HG03575 (cell line): ENCODE results near the gene ZNF587B.
"Not testable (repeated sequence)": the region's sequence is repeated elsewhere in the genome, so short reads cannot be mapped to it uniquely, and the experiment has no call there.

Source experiments
- ATAC-seq: cut with Tn5 transposase; IDR thresholded peaks from one replicate; pipeline ENCODE4 v1.9.1; 2021; ENCODE audit not compliant: unreplicated experiment, insufficient number of reproducible peaks, low FRiP score; ENCODE audit errors: extremely low read depth

The ZNF587B gene

GRCh38 chr19:57851812-57852603, 21.9 kb downstream of the ZNF587B start:
- ATAC-seq = not testable (repeated sequence)

DNA sequence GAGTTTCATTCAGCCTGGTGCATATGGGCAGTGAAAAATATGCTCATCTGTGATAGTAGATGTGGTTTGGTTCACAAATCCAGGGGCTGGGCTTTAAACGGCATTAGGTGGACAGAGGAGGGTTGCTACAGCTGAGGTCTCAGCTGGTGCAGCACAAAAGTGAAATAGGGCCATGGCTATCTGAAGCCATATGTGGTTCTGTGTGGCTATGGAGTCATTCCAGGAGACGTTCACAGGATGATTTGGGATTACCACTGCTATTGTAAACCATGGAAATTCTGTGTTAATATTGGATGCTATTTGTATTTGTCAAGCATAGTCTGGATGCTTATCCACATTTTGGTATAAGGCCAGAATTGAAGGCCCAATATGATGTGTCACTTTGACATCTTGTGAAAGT, 24.0 kb downstream of the ZNF587B start:
- not testable (repeated sequence) for ATAC-seq

DNA sequence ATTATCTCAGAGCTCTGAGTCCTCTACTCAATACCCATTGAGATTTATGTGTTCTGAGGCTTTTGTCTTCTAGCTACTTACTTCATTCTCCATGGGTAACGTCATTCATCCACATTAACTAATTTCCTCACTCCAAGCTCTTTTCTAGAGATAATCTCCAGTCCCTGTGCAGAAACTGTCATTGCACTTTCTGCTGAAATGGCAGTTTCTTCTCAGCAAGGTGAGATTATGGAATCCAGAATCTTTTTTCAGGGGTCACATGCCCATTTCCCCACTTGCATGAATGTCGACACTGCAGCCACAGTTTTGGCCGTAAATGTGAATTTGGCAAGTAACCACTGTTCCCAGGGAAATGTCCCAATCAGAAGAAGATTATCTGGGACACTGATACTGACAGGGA, 32.3 kb downstream of the ZNF587B start:
- ATAC-seq = not testable (repeated sequence)

- no peak for ATAC-seq
Observed at GRCh38 chr19:57867868-57868492, 37.9 kb downstream of the ZNF587B start.

DNA sequence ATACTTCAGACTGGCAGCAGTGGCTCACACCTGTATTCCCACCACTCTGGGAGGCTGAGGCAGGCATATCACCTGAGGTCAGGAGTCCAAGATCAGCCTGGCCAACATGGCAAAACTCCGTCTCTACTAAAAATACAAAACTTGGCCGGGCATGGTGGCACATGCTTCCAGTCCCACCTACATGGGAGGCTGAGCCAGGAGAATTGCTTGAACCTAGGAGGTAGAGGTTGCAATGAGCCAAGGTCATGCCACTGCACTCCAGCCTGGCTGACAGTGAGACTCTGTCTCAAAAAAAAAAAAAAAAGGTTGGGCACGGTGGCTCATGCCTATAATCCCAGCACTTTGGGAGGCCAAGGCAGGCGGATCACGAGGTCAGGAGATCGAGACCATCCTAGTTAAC, 39.6 kb downstream of the ZNF587B start:
- not testable (repeated sequence) for ATAC-seq

- ATAC-seq = no peak
Observed at GRCh38 chr19:57870225-57870624, 40.1 kb downstream of the ZNF587B start.

GRCh38 chr19:57872450-57872849, 42.4 kb downstream of the ZNF587B start:
- no peak for ATAC-seq

- ATAC-seq = not testable (repeated sequence)
Observed at GRCh38 chr19:57873883-57874799, 44.0 kb downstream of the ZNF587B start.

- ATAC-seq = no peak
Observed at GRCh38 chr19:57886046-57886445, 55.9 kb downstream of the ZNF587B start.

GRCh38 chr19:57887195-57887941, 57.3 kb downstream of the ZNF587B start:
- ATAC-seq = no peak

DNA sequence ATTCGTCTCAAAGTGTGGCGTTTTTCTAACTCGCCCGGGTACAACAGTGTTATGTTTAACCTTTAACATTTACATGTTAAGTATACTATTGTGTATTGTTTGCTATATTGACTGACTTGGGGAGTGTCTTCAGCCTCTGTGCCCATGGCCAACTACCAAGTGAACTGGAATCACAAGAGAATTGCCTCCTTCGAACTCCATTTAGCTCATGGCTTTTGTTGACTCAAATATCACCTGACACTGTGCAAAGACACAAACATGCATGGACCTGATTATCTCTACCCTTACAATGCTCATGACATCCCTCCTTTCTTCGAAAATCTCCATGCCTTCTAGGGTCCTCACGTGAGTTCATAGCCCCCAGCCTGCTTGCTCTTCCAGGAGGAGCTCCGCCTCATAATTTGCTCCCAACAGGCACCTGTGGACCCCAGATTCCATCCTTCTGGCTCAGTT, 58.0 kb downstream of the ZNF587B start:
- no peak for ATAC-seq

DNA sequence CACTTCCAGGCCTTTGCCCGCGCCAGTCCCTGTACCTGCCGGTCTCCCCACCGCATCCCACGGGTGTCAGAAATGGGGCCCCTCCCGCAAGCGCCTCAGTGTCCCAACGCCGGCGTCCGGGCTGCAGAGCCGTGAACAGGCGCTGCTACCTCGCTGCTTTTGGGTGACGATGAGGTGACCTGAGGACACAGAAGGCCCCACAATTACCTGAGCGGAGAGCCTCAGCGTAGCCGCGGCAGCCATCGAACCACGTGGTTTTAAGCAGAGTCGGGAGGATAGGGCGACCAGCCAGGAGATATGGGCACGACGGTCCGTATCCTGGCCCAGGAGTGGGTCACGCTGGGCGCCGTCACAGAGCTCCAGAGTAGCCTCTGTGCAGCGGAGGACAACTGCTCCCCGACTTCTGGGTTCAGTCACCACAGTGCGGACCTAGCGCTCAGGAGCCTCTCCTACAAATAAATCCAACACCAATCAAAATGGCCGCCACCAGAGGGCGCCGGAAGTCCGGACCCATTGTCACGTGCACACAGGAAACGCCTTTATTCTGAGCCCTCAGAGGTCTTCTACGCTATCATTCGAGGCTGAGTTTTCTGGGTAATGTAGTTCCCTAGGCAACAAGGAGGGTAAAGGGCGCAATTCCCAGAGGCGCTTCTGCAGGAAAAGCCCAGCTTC, 58.6 kb downstream of the ZNF587B start, which contains the start of gene ZNF814:
Gene ZNF814 (minus strand): TSS at position 478 of the 672 bp plus-strand sequence. CDS start 235 bp downstream, at position 243.
- no peak for ATAC-seq

DNA sequence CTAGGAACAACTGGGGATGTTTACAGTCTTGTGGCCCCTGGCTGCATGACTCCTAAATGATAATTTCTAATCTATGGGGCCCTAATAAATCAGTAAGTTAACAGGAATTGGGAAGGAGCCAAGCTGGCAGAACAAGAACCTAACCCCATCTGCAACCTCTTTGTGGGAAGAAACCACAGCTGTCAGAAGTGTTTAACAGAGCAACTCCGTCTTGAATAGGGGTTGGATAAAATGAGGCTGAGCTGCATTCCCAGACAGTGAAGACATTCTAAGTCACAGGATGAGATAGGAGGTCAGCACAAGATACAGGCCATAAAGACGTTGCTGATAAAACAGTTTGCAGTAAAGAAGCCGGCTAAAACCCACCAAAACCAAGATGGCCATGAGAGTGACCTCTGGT, 60.6 kb downstream of the ZNF587B start:
- ATAC-seq = not testable (repeated sequence)
